HEK293T (cell line): ENCODE results near the gene TBKBP1.

Experiments
- CTCF ChIA-PET: fragments of 350-600 bp; formaldehyde crosslinking; extraction: SDS; loops from one replicate; lab custom pipeline; 2021; ENCODE audit warnings: antibody characterized with exemption, inconsistent platforms; lab: Yijun Ruan, JAX
- POLR2A ChIA-PET: fragments of 350-600 bp; formaldehyde crosslinking; extraction: SDS; loops from one replicate; lab custom pipeline; 2020; ENCODE audit warnings: antibody characterized with exemption, inconsistent platforms; lab: Yijun Ruan, JAX
- DNase-seq: peaks from one replicate; pipeline ENCODE4 v3.0.0; 2012; ENCODE audit warnings: mixed read lengths; ENCODE audit errors: extremely low spot score
- ARNT ChIP-seq: fragments of 450-650 bp; IDR thresholded peaks from 2 replicates; pipeline ENCODE4 v1.6.1; 2017; ENCODE audit warnings: mild to moderate bottlenecking
- BHLHE40 ChIP-seq: fragments of 450-650 bp; IDR thresholded peaks from 2 replicates; pipeline ENCODE4 v1.6.1; 2016; ENCODE audit warnings: mild to moderate bottlenecking, moderate library complexity, borderline replicate concordance
- CTBP1 ChIP-seq: fragments of 450-650 bp; IDR thresholded peaks from 2 replicates; pipeline ENCODE4 v1.6.1; 2016; ENCODE audit warnings: borderline replicate concordance
- ELF4 ChIP-seq: fragments of 450-650 bp; IDR thresholded peaks from 2 replicates; pipeline ENCODE4 v1.6.1; 2017; ENCODE audit warnings: antibody characterized with exemption
- FOXA1 ChIP-seq: fragments of 450-650 bp; IDR thresholded peaks from 2 replicates; pipeline ENCODE4 v1.6.1; 2016; ENCODE audit warnings: mild to moderate bottlenecking
- FOXK2 ChIP-seq: fragments of 450-650 bp; IDR thresholded peaks from 2 replicates; pipeline ENCODE4 v1.6.1; 2016; ENCODE audit warnings: mild to moderate bottlenecking
- FOXM1 ChIP-seq: fragments of 450-650 bp; IDR thresholded peaks from 2 replicates; pipeline ENCODE4 v1.6.1; 2017; ENCODE audit warnings: mild to moderate bottlenecking, borderline replicate concordance
- HDGF ChIP-seq: fragments of 450-650 bp; IDR thresholded peaks from 2 replicates; pipeline ENCODE4 v1.6.1; 2017; ENCODE audit warnings: antibody characterized with exemption, borderline replicate concordance
- L3MBTL2 ChIP-seq: fragments of 450-650 bp; conservative IDR thresholded peaks from 2 replicates; pipeline ENCODE4 v1.6.1; 2016; ENCODE audit warnings: mild to moderate bottlenecking
- LEF1 ChIP-seq: fragments of 450-650 bp; IDR thresholded peaks from 2 replicates; pipeline ENCODE4 v1.6.1; 2017; ENCODE audit warnings: mild to moderate bottlenecking, borderline replicate concordance
- NFRKB ChIP-seq: fragments of 450-650 bp; IDR thresholded peaks from 2 replicates; pipeline ENCODE4 v1.6.1; 2016; ENCODE audit warnings: mild to moderate bottlenecking, moderate library complexity
- SP1 ChIP-seq: fragments of 450-650 bp; IDR thresholded peaks from 2 replicates; pipeline ENCODE4 v1.6.1; 2017
- SUZ12 ChIP-seq: fragments of 450-650 bp; IDR thresholded peaks from 2 replicates; pipeline ENCODE4 v1.6.1; 2016; ENCODE audit warnings: mild to moderate bottlenecking
- TARDBP ChIP-seq: fragments of 450-650 bp; IDR thresholded peaks from 2 replicates; pipeline ENCODE4 v1.6.1; 2016
- ZNF384 ChIP-seq: fragments of 450-650 bp; IDR thresholded peaks from 2 replicates; pipeline ENCODE4 v1.6.1; 2016
- TF ChIP-seq, protein P1 (sequence below): fragments of 450-650 bp; IDR thresholded peaks from 2 replicates; pipeline ENCODE4 v1.6.1; 2016

The TBKBP1 gene

DNA sequence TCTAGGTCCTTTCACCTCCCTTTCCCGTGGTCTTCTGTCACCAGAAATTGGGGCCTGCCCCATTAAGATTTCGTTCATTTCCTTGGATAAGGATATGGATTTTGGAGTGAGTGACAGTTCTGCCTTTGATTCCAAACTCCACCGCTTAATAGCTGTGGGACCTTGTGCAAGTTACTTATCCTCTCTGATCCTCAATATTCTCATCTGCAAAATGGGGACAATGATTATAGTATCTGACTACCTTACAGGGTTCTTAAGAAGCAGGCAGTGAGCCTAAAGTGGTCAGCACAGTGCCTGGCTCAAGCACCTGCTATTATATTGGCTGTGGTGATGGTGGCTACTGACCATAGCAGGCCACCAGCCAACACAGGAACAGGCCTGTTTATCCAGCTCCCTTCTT lies 15.6 kb downstream of the TBKBP1 start:
- ChIA-PET CTCF (no interaction called here), POLR2A (no interaction called here)

DNA sequence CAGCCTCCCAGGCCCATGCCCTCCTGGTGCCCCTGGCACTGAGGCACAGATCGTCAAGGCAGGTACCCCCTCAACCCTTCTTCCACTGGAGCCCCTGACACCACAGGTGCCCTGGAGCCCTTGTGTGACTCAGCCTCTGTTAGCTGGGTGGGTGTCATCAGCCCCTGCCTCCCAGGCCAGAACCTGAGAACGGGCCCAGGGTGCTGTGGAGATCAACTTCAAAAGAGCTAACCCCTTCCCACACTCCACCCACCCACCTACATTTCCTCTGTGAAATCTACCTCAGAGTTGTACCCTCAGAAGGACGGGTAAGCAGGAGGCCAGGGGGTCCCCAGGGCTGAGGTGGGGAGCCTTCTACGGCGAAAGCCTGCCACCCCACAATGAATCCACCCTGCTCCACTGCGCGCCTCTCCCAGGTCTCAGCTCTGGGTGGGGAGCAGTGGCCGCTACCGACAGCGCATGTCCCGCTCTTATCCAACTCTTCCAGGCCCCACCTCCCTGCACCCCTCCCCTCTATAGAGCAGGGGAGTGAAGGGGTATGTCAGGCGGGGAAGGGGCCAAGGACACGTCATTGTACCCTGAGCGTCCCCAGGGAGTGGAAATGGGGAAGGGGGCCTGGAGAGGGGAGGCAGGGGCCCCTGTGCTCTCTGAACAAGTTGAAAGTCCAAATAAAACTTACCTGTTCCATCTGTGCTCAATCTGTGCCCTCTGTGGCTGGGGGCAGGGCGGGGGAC lies 17.6 kb downstream of the TBKBP1 start:
- no peak for DNase-seq
- no peak for TF ChIP-seq SUZ12
- no peak for TF ChIP-seq L3MBTL2
- no peak for TF ChIP-seq BHLHE40
- no peak for TF ChIP-seq CTBP1
- TF ChIP-seq NFRKB = no peak
- no peak for TF ChIP-seq FOXA1
- no peak for TF ChIP-seq SP1
- TF ChIP-seq ZNF384 = no peak
- TF ChIP-seq, protein P1, sequence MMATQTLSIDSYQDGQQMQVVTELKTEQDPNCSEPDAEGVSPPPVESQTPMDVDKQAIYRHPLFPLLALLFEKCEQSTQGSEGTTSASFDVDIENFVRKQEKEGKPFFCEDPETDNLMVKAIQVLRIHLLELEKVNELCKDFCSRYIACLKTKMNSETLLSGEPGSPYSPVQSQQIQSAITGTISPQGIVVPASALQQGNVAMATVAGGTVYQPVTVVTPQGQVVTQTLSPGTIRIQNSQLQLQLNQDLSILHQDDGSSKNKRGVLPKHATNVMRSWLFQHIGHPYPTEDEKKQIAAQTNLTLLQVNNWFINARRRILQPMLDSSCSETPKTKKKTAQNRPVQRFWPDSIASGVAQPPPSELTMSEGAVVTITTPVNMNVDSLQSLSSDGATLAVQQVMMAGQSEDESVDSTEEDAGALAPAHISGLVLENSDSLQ = no peak
- TF ChIP-seq ELF4 = no peak
- TF ChIP-seq HDGF = no peak
- no peak for TF ChIP-seq TARDBP
- no peak for TF ChIP-seq FOXM1
- ChIA-PET POLR2A (no interaction called here), CTCF (no interaction called here)

More for the DNA sequence above, 15.6 kb downstream of the TBKBP1 start:
- DNase-seq = no peak
- TF ChIP-seq ARNT = no peak
- no peak for TF ChIP-seq SP1
- no peak for TF ChIP-seq ZNF384
- no peak for TF ChIP-seq ELF4
- TF ChIP-seq HDGF = no peak
- TF ChIP-seq TARDBP = no peak
- TF ChIP-seq, protein P1 = no peak
- TF ChIP-seq SUZ12 = no peak
- no peak for TF ChIP-seq FOXK2
- TF ChIP-seq NFRKB = no peak
- no peak for TF ChIP-seq BHLHE40
- TF ChIP-seq LEF1 = no peak
- TF ChIP-seq FOXM1 = no peak
- no peak for TF ChIP-seq FOXA1
- no peak for TF ChIP-seq L3MBTL2
- no peak for TF ChIP-seq CTBP1

DNA sequence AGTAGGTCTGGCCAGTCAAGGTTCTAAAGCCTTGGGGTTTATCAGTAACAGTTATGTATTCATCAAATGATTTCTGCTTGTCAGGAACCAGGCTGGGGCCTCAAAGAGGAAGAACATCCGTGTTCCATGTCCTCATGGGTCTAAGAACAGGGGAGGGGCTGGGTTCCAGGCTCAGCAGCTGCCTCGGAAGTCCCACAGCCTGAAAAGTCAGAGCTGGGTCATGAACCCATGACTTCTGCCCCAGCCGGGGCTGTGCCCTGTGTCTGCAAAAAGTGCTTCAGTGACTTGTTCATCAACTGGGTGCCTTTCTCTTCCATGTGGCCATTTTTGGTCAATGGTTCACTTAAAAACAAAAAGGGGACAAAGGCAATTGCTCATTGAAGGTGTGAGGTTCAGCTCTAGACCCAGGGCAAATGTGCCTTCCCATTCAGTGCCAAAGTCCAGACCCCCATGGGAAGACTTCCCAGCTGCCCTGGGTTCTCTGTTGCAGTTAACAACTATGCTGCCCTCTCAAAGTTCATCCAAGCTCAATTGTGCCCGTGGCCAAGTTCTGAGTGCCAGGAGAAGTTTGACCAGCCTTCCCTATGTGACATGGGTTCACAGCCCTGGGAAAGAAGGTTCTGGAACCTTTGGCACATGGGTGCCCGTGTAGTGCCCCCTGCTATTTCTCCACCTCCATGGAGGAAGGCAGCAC lies 18.5 kb downstream of the TBKBP1 start:
- ChIA-PET CTCF (no interaction called here), POLR2A (interaction anchor here (1.6 kb wide), 1 partner anchor 13 kb away, joined by 4 read pairs; no protein-coding TSS in a partner anchor)
- no peak for DNase-seq
- TF ChIP-seq SP1 = no peak
- no peak for TF ChIP-seq ELF4

DNA sequence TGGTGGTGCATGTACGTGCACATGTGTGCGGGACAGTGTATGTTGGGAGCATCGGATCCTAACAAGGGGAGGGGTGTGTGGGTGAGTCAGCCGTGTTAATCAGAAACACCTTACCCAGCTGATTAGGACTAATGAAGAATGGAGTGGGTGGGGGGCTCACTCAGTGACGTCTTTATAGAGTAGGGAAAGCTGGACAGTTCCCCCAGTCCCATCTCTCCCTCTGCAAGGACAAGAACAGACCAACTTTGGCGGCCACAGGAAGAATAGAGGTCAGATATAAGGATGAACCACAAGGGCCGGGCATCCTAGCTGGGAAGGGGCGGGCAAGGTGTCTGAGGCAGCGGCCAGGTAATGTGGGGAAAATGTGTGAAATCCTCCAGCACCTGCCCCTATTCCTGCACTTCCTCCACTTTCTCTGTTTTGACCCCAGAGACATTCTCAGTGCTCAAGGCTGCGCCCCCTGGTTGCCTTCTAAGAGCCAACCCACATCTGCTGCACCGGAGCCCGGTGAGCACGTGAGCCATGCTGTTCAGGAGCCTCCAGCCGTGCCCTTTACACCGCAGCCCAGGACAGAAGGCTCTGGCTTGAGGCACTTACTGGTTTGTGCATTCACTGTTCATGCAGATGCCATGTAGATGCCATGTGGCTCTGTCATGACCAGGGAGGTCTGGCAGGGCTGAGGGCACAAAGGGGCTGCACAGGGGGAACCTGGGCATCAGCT lies 20.2 kb downstream of the TBKBP1 start:
- TF ChIP-seq LEF1 (no peak), CTBP1 (no peak), FOXM1 (no peak), SP1 (no peak), FOXA1 (no peak)
- POLR2A ChIA-PET = interaction anchor here (1.6 kb wide), 1 partner anchor 15 kb away, joined by 4 read pairs; no protein-coding TSS in a partner anchor
- DNase-seq = no peak
- CTCF ChIA-PET = no interaction called here

DNA sequence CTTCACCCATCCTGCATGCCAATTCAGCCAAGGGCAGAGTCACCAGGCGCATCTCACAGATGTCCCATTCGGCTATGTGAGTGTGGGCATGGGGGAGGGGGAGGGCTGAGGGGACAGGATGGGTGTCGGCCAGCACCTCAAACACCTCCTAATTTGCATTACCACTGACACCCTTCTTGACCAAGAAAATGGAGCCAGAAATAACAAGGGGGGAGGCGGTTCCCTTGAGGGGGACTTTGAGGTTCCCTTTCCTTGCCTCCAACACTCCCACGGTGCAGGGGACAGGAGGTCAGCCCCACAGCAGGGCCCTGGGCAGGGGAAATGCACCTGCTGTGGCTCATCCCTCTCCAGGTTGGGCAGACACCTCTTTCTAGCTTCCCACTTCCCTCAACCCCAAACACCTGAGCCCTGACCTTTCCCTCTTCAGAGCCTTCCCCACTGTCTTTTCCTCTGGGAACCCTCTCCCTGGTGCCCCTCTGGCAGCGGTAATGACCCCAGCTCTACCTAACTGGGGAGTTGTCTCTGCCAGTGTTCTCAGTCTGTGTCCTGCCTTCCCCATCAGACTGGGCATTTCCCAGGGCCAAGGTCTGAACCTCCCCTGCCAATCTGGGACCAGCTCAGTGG lies 20.9 kb downstream of the TBKBP1 start:
- ChIA-PET POLR2A (no interaction called here), CTCF (no interaction called here)
- DNase-seq = no peak
- TF ChIP-seq, protein P1 = no peak
- TF ChIP-seq ARNT (no peak), ELF4 (no peak), NFRKB (no peak), TARDBP (no peak), FOXM1 (no peak), HDGF (no peak), BHLHE40 (no peak), LEF1 (no peak)
